Vagina (tissue), 2 donors: ENCODE measurements around the gene MAML1. TPM values are rescaled to one million over a fixed set of nuclear protein-coding genes. Genes with fewer than 3 reads are reported as not detected.
"Not testable (repeated sequence)": the region's sequence is repeated elsewhere in the genome, so short reads cannot be mapped to it uniquely, and the experiment has no call there.

Experiments
- DNase-seq, 2 donors: peaks; one replicate each; pipeline ENCODE4 v3.0.0-alpha.2; 2017; ENCODE audit errors: extremely low spot score in 2 of 2
- H3K27ac ChIP-seq: fragments of 200-600 bp; sonication (generic); one replicate; pipeline ENCODE4 v1.5.1; 2019
- H3K27me3 ChIP-seq: fragments of 200-600 bp; sonication (generic); one replicate; pipeline ENCODE4 v1.5.1; 2019
- H3K36me3 ChIP-seq, 2 donors: fragments of 200-600 bp; sonication (generic); one replicate each; pipeline ENCODE4 v1.5.1; 2017 to 2019
- H3K4me1 ChIP-seq: fragments of 200-600 bp; sonication (generic); one replicate; pipeline ENCODE4 v1.5.1; 2019
- H3K4me3 ChIP-seq, 2 donors: fragments of 200-600 bp; sonication (generic); 1 replicate in 1 of 2; 2 replicates in 1 of 2; pipeline ENCODE4 v1.5.1; 2016 to 2019
- H3K9me3 ChIP-seq: fragments of 200-600 bp; sonication (generic); one replicate; pipeline ENCODE4 v1.5.1; 2019
- POLR2A ChIP-seq, 2 donors: fragments of 450-650 bp; IDR thresholded peaks; one replicate each; pipeline ENCODE4 v1.6.1; 2017; ENCODE audit warnings: antibody characterized with exemption in 2 of 2, mild to moderate bottlenecking in 2 of 2, moderate library complexity in 2 of 2
- POLR2AphosphoS5 ChIP-seq, 2 donors: sonication (generic); formaldehyde crosslinking; IDR thresholded peaks; one replicate each; pipeline ENCODE4 v1.9.0; 2017; ENCODE audit warnings: antibody characterized with exemption in 2 of 2, mild to moderate bottlenecking in 2 of 2, low read depth in 1 of 2; ENCODE audit not compliant: insufficient read depth in 1 of 2
- intact Hi-C: fragments of 100-400 bp; cut with DNase I; formaldehyde crosslinking; loops from one replicate; pipeline ENCODE4 v1.15.1; 2023
- total RNA-seq: library from RNA; depleted of rRNA; stranded (reverse); fragments of >200 nt; gene quantifications from one replicate; pipeline ENCODE4 v1.2.3, GENCODE V29; 2016
- TF ChIP-seq, protein P1 (sequence below), 3 experiments: fragments of 450-650 bp in 2 of 3; fragments of 200-600 bp in 1 of 3; sonication (generic) in 1 of 3; IDR thresholded peaks; one replicate each; pipeline ENCODE4 v1.5.1; 2017 to 2019; ENCODE audit warnings: antibody characterized with exemption in 3 of 3, mild to moderate bottlenecking in 2 of 3, moderate library complexity in 2 of 3

Gene MAML1
- total RNA-seq, 1 donor from 2014 or later, result 25.3 TPM

DNA sequence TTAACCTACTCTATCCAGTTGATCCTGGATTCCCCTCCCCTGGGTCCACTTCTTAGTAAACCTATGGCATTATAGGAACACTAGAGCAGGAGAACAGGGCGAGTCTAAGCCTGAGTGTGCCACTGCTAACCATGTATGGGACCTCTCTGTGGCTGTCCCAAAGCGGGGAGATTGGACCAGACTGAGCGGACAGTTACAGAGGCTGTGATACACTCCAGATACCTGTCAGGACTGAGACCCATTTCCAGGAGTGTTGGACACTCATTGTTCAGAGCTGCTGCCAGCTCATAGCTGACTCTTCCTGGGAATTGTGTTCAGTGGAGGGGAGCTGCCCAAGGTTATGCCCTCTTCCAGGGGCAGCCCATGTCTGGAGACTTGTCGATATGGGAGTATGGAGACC is 49.2 kb downstream of the MAML1 start:
- no peaks in the 10 kb centered on the region for H3K9me3 ChIP-seq
- intact Hi-C loops, result no loop called here
- no peaks in the 10 kb centered on the region for H3K27me3 ChIP-seq
- no peak overlapping the region for H3K4me3 ChIP-seq
- TF ChIP-seq, protein P1, sequence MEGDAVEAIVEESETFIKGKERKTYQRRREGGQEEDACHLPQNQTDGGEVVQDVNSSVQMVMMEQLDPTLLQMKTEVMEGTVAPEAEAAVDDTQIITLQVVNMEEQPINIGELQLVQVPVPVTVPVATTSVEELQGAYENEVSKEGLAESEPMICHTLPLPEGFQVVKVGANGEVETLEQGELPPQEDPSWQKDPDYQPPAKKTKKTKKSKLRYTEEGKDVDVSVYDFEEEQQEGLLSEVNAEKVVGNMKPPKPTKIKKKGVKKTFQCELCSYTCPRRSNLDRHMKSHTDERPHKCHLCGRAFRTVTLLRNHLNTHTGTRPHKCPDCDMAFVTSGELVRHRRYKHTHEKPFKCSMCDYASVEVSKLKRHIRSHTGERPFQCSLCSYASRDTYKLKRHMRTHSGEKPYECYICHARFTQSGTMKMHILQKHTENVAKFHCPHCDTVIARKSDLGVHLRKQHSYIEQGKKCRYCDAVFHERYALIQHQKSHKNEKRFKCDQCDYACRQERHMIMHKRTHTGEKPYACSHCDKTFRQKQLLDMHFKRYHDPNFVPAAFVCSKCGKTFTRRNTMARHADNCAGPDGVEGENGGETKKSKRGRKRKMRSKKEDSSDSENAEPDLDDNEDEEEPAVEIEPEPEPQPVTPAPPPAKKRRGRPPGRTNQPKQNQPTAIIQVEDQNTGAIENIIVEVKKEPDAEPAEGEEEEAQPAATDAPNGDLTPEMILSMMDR (IDR thresholded peaks at IDR 0.05), result no peak
- TF ChIP-seq POLR2AphosphoS5 (IDR thresholded peaks at IDR 0.05; ENCODE audit: insufficient read depth in 1 of 2, low read depth in 1 of 2) (no peak), POLR2A (IDR thresholded peaks at IDR 0.05) (no peak)
- H3K27ac ChIP-seq, result no peak overlapping the region
- no peaks in the 10 kb centered on the region for H3K4me1 ChIP-seq
- peaks cover 0 to 8% of the 10 kb centered on the region in 2 donors for H3K36me3 ChIP-seq
- DNase-seq, result no peak

GRCh38 chr5:179783128-179783527 is 50.5 kb downstream of the MAML1 start:
- Histone ChIP-seq H3K4me3 (no peak overlapping the region), H3K4me1 (no peaks in the 10 kb centered on the region), H3K9me3 (no peaks in the 10 kb centered on the region), H3K36me3 (peaks cover 0 to 8% of the 10 kb centered on the region in 2 donors), H3K27me3 (no peaks in the 10 kb centered on the region), H3K27ac (no peak overlapping the region)
- TF ChIP-seq POLR2A (IDR thresholded peaks at IDR 0.05) (no peak), POLR2AphosphoS5 (IDR thresholded peaks at IDR 0.05; ENCODE audit: insufficient read depth in 1 of 2, low read depth in 1 of 2) (no peak)
- TF ChIP-seq, protein P1 (IDR thresholded peaks at IDR 0.05), result no peak
- intact Hi-C loops, result no loop called here
- DNase-seq, result no peak

DNA sequence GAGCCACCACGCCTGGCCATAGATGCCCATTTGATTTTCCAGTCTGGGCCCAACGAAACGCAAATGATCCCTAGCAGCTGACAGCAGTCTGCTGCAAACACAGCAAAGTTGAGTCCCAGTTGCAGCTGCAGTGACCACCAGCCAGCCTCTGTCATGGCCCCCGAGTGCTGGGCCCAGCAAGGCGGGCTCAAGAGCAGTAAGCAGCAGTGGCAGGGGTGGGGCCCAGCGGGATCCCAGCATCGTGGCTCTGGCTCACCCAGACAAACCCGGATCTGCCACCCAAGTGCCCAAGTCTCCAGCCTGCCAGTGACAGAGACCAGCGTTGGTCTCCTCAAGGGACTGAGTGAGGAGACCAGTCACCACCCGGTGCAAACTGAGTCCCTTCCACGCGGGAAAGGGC is 54.2 kb downstream of the MAML1 start:
- H3K36me3 ChIP-seq, result no peaks in the 10 kb centered on the region
- no peak overlapping the region for H3K4me3 ChIP-seq
- H3K4me1 ChIP-seq, result no peaks in the 10 kb centered on the region
- no peak overlapping the region for H3K27ac ChIP-seq
- H3K9me3 ChIP-seq, result no peaks in the 10 kb centered on the region
- no peak for DNase-seq
- H3K27me3 ChIP-seq, result no peaks in the 10 kb centered on the region
- TF ChIP-seq POLR2AphosphoS5 (IDR thresholded peaks at IDR 0.05; ENCODE audit: insufficient read depth in 1 of 2, low read depth in 1 of 2), result no peak
- TF ChIP-seq, protein P1 (IDR thresholded peaks at IDR 0.05), result no peak
- no peak for TF ChIP-seq POLR2A (IDR thresholded peaks at IDR 0.05)
- intact Hi-C loops, result no loop called here

DNA sequence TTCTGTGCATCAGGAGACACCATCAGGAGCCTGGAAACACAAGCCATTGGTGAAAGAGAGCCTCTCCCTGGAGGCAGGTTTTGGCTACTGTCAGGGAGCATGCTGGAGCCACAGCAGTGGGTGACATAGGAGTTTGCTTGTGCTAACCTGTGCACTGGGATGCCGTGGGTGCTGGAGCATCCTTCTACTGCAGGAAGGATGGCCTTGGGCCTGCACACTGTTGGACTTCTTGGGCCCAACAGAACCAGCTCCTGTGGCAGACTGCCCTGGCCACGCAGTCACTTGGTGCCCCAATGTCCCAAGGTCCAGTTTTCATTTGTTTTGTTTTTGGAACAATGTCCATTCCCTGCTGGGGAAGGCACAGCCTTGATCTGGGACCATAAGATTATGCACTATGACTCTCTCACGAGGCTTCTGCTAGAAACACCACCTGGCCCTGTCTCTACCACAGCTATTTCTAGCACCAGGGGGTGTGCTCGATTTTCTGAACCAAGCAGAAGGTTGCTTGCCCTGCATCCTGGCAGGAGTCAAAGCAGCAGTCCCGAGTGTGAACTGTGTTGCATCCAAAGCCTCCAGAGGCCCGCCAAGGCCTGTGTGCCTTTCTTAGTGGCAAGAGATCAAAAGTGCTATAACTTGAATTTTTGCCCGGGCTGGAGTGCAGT is 55.7 kb downstream of the MAML1 start:
- Histone ChIP-seq H3K4me1 (peaks cover 7% of the 10 kb centered on the region), H3K9me3 (no peaks in the 10 kb centered on the region), H3K27ac (no peak overlapping the region), H3K27me3 (no peaks in the 10 kb centered on the region), H3K36me3 (no peaks in the 10 kb centered on the region), H3K4me3 (no peak overlapping the region)
- DNase-seq, result no peak
- intact Hi-C loops, result no loop called here
- TF ChIP-seq POLR2AphosphoS5 (IDR thresholded peaks at IDR 0.05; ENCODE audit: insufficient read depth in 1 of 2, low read depth in 1 of 2) (no peak), POLR2A (IDR thresholded peaks at IDR 0.05) (no peak)
- TF ChIP-seq, protein P1 (IDR thresholded peaks at IDR 0.05), result no peak

- H3K9me3 ChIP-seq, DNase-seq, H3K27me3 ChIP-seq, H3K36me3 ChIP-seq, H3K4me3 ChIP-seq, intact Hi-C loops, H3K27ac ChIP-seq: not testable (repeated sequence)
- H3K4me1 ChIP-seq, result peaks cover 17% of the 10 kb centered on the region
Measured at GRCh38 chr5:179789278-179789677, 56.7 kb downstream of the MAML1 start.
